ENCODE results near the gene PNMA8C.
"Not testable (repeated sequence)": the region's sequence is repeated elsewhere in the genome, so short reads cannot be mapped to it uniquely, and the experiment has no call there.

The PNMA8C gene

GRCh38 chr19:46410205-46411087, 18.3 kb downstream of the PNMA8C start:
- DNase-seq, result no peak

GRCh38 chr19:46409191-46409590, 19.5 kb downstream of the PNMA8C start:
- DNase-seq, result no peak

- DNase-seq, result no peak
Measured at GRCh38 chr19:46408664-46409039, 20.1 kb downstream of the PNMA8C start.

- DNase-seq, result no peak
Measured at GRCh38 chr19:46407856-46408663, 20.7 kb downstream of the PNMA8C start.

- no peak for DNase-seq
Measured at GRCh38 chr19:46406976-46407375, 21.8 kb downstream of the PNMA8C start.

- no peak for DNase-seq
Measured at GRCh38 chr19:46404753-46405468, 23.8 kb downstream of the PNMA8C start.

- DNase-seq, result no peak
Measured at GRCh38 chr19:46404055-46404752, 24.5 kb downstream of the PNMA8C start.

- DNase-seq, result no peak
Measured at GRCh38 chr19:46402725-46403124, 26.0 kb downstream of the PNMA8C start.

GRCh38 chr19:46397801-46398479, 30.8 kb downstream of the PNMA8C start:
- not testable (repeated sequence) for DNase-seq

- DNase-seq, result no peak
Measured at GRCh38 chr19:46394402-46394797, 34.3 kb downstream of the PNMA8C start.

GRCh38 chr19:46393456-46394401, 35.0 kb downstream of the PNMA8C start:
- DNase-seq, result no peak

- no peak for DNase-seq
Measured at GRCh38 chr19:46392837-46393236, 35.9 kb downstream of the PNMA8C start.

- DNase-seq, result no peak
Measured at GRCh38 chr19:46392252-46392801, 36.4 kb downstream of the PNMA8C start.

- DNase-seq, result no peak
Measured at GRCh38 chr19:46391296-46392251, 37.2 kb downstream of the PNMA8C start.

GRCh38 chr19:46390866-46391265, 37.9 kb downstream of the PNMA8C start:
- DNase-seq, result no peak

GRCh38 chr19:46390121-46390858, 38.4 kb downstream of the PNMA8C start:
- no peak for DNase-seq

GRCh38 chr19:46388311-46389095, 40.2 kb downstream of the PNMA8C start:
- DNase-seq, result no peak

- DNase-seq, result no peak
Measured at GRCh38 chr19:46387713-46388130, 41.0 kb downstream of the PNMA8C start.

Measured in stimulated activated CD4-positive, alpha-beta T cell treated with anti-CD3 and anti-CD28 coated beads, Interleukin-4, amount 100 ng/mL, for 24 hours (primary cell).